ENCODE results near the gene CHAF1A. TPM values are rescaled to one million over a fixed set of nuclear protein-coding genes. Genes with fewer than 3 reads are reported as not detected.

CHAF1A gene
- total RNA-seq, 1 donor from 2014 or later: 20.5 TPM

GRCh38 chr19:4366666-4367335 is 35.6 kb upstream of the CHAF1A start:
- Mint-ChIP-seq H3K4me3 (ENCODE audit: unreplicated experiment) (no peak overlapping the region), H3K27me3 (ENCODE audit: unreplicated experiment) (peaks cover 29% of the 10 kb centered on the region), H3K36me3 (ENCODE audit: unreplicated experiment) (no peaks in the 10 kb centered on the region), H3K9me3 (ENCODE audit: unreplicated experiment) (peaks cover 21% of the 10 kb centered on the region), H3K4me1 (ENCODE audit: low read depth, unreplicated experiment) (peaks cover 19% of the 10 kb centered on the region), H3K27ac (ENCODE audit: unreplicated experiment) (no peak overlapping the region)
- no peak for DNase-seq
- TF ChIP-seq CTCF (IDR thresholded peaks at IDR 0.05; ENCODE audit: partially characterized antibody, unreplicated experiment): no peak

GRCh38 chr19:4367336-4367723 is 35.1 kb upstream of the CHAF1A start:
- H3K4me1 Mint-ChIP-seq (ENCODE audit: low read depth, unreplicated experiment): peaks cover 16% of the 10 kb centered on the region
- H3K4me3 Mint-ChIP-seq (ENCODE audit: unreplicated experiment): no peak overlapping the region
- peaks cover 29% of the 10 kb centered on the region for H3K27me3 Mint-ChIP-seq (ENCODE audit: unreplicated experiment)
- H3K27ac Mint-ChIP-seq (ENCODE audit: unreplicated experiment): peak overlapping the region; percentile 55
- peaks cover 17% of the 10 kb centered on the region for H3K9me3 Mint-ChIP-seq (ENCODE audit: unreplicated experiment)
- no peaks in the 10 kb centered on the region for H3K36me3 Mint-ChIP-seq (ENCODE audit: unreplicated experiment)
- no peak for DNase-seq
- no peak for TF ChIP-seq CTCF (IDR thresholded peaks at IDR 0.05; ENCODE audit: partially characterized antibody, unreplicated experiment)

- no peak for TF ChIP-seq CTCF (IDR thresholded peaks at IDR 0.05; ENCODE audit: partially characterized antibody, unreplicated experiment)
- peak overlapping the region; percentile 55 for H3K27ac Mint-ChIP-seq (ENCODE audit: unreplicated experiment)
- DNase-seq: no peak
- no peaks in the 10 kb centered on the region for H3K36me3 Mint-ChIP-seq (ENCODE audit: unreplicated experiment)
- peaks cover 16% of the 10 kb centered on the region for H3K4me1 Mint-ChIP-seq (ENCODE audit: low read depth, unreplicated experiment)
- peak overlapping the region; percentile 15 for H3K4me3 Mint-ChIP-seq (ENCODE audit: unreplicated experiment)
- peaks cover 32% of the 10 kb centered on the region for H3K27me3 Mint-ChIP-seq (ENCODE audit: unreplicated experiment)
- peaks cover 17% of the 10 kb centered on the region for H3K9me3 Mint-ChIP-seq (ENCODE audit: unreplicated experiment)
Measured at GRCh38 chr19:4367781-4368127, 34.7 kb upstream of the CHAF1A start.

GRCh38 chr19:4368128-4368820 is 34.2 kb upstream of the CHAF1A start:
- Mint-ChIP-seq H3K4me3 (ENCODE audit: unreplicated experiment) (peak overlapping the region; percentile 15), H3K4me1 (ENCODE audit: low read depth, unreplicated experiment) (peaks cover 16% of the 10 kb centered on the region), H3K36me3 (ENCODE audit: unreplicated experiment) (no peaks in the 10 kb centered on the region), H3K27me3 (ENCODE audit: unreplicated experiment) (peaks cover 32% of the 10 kb centered on the region), H3K27ac (ENCODE audit: unreplicated experiment) (peak overlapping the region; percentile 55), H3K9me3 (ENCODE audit: unreplicated experiment) (peaks cover 17% of the 10 kb centered on the region)
- no peak for DNase-seq
- no peak for TF ChIP-seq CTCF (IDR thresholded peaks at IDR 0.05; ENCODE audit: partially characterized antibody, unreplicated experiment)

Data from glutamatergic neuron (in vitro differentiated cells).